Prostate gland (tissue), 2 donors: ENCODE measurements around the gene TBATA.

Source experiments
- POLR2A ChIP-seq: fragments of 450-650 bp; IDR thresholded peaks from one replicate; pipeline ENCODE4 v1.6.1; 2016; ENCODE audit warnings: antibody characterized with exemption, mild to moderate bottlenecking
- POLR2AphosphoS5 ChIP-seq: sonication (generic); formaldehyde crosslinking; IDR thresholded peaks from one replicate; pipeline ENCODE4 v1.6.1; 2017; ENCODE audit warnings: antibody characterized with exemption
- TF ChIP-seq, protein P1 (sequence below), 4 experiments: fragments of 200-600 bp in 2 of 4; fragments of 450-650 bp in 2 of 4; sonication (generic) in 2 of 4; IDR thresholded peaks; 1 replicate in 3 of 4; 2 replicates in 1 of 4; pipeline ENCODE4 v1.5.1; 2016 to 2019; ENCODE audit warnings: antibody characterized with exemption in 4 of 4, mild to moderate bottlenecking in 2 of 4, moderate library complexity in 2 of 4

DNA sequence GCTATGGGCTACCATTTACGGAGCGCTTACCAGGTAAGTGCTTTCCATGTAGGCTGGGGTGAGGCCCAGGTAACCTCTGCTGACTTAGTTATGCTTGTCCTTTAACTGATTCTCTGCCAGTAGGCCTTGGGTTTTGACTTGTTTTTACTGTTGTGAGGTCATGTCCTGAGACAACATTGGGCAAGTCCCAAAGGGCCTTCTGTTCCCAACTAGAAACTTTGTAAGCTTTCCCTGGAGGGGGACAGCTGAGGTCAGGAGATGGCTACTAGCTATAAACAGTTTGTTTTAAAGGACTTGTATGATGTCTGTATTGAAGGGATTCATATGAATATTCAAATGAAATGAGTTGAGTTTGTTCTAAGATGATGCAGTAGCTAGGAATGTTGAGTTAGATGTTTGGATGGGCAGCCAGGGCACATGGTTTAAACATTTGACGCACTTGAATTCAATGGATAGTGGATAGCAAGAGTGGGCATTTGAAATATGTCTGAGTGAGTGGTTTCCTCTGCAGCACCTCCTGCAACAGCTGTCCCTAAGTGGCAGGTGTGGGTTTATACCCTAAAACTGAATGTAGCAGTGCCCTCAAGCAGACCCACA lies 20.5 kb upstream of the TBATA start:
- TF ChIP-seq, protein P1, sequence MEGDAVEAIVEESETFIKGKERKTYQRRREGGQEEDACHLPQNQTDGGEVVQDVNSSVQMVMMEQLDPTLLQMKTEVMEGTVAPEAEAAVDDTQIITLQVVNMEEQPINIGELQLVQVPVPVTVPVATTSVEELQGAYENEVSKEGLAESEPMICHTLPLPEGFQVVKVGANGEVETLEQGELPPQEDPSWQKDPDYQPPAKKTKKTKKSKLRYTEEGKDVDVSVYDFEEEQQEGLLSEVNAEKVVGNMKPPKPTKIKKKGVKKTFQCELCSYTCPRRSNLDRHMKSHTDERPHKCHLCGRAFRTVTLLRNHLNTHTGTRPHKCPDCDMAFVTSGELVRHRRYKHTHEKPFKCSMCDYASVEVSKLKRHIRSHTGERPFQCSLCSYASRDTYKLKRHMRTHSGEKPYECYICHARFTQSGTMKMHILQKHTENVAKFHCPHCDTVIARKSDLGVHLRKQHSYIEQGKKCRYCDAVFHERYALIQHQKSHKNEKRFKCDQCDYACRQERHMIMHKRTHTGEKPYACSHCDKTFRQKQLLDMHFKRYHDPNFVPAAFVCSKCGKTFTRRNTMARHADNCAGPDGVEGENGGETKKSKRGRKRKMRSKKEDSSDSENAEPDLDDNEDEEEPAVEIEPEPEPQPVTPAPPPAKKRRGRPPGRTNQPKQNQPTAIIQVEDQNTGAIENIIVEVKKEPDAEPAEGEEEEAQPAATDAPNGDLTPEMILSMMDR (IDR thresholded peaks at IDR 0.05): no peak
- no peak for TF ChIP-seq POLR2A
- TF ChIP-seq POLR2AphosphoS5: no peak
